HG02642 (cell line): Measurements from ENCODE around the gene USP13.

Source experiments
- ATAC-seq: cut with Tn5 transposase; IDR thresholded peaks from one replicate; pipeline ENCODE4 v1.9.1; 2021; ENCODE audit warnings: mild to moderate bottlenecking; ENCODE audit not compliant: unreplicated experiment, poor library complexity

The USP13 gene

DNA sequence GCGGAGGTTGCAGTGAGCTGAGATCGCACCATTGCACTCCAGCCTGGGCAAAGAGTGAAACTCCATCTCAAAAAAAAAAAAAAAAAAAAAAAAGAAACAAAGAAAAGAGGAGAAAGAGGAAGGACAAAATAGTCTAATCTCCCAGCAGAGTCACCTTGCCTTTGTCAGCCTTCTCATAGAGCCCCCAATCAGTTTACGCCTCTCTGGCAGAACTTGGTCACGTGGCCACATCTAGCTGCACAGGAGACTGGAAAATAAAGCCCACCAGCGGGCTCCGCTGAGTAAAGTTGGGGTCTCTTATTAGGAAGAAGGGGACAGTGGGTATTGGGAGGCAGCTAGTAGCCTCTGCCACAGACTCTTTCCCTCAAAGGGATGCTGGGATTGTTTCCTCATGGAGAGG is 41.9 kb downstream of the USP13 start:
- no peak for ATAC-seq

DNA sequence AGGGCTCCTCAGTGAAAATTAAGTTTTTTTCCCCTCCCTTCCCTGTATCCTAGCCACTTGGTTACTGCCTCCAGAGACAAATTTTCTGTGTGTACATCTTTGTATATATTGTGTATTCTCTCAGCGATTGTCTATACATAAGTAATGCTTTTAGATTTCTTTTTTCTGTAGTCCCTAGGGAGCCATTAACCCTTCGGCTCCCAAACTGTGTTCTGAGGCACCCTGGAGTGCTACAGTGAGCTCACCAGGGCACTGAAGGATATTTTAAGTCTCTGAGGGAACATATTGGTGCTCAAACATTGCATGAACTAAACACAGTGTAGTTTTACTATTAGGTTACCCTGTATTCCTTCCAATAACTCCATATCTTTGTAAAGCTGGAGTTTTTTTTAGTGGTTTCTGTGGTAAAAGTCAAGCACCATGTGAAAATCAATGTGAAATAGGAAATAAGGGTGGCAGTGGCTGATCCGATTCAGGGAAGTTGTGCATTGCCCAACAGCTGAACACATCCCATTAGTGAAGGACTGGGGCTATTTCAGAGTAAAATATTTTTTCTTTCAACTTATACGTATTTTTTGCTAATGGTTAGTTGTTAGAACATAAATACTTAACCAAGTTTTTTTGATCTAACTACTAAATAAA is 43.0 kb downstream of the USP13 start:
- no peak for ATAC-seq

DNA sequence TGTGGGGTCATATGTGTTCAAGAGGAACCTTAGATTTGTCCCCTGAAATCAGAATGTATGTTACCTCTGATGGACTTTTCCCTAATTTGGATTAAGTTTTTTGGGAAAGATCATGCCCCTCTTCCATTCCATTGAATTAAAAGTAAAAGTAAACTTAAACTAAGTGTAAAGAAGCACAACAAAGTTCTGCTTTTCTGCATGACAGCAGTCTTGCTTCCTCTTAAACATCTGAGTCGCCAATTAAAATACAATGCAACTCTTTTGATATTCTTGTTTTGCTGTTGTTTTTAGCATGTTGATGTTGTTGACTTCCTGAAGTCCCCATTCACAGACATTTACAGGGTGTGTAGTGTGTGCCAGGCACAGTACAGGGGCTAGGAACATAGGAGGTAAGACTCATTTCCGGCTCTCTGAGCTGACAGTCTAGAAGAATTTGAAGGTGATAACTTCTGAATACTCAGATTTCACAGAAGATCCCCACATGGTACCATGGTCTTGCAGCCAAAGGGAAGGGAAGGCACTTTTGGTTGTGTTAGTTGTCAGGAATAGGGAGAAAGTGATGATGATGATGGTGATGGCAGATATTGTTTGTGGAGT is 45.0 kb downstream of the USP13 start:
- no peak for ATAC-seq

GRCh38 chr3:179700716-179701115 is 47.9 kb downstream of the USP13 start:
- ATAC-seq, result no peak

DNA sequence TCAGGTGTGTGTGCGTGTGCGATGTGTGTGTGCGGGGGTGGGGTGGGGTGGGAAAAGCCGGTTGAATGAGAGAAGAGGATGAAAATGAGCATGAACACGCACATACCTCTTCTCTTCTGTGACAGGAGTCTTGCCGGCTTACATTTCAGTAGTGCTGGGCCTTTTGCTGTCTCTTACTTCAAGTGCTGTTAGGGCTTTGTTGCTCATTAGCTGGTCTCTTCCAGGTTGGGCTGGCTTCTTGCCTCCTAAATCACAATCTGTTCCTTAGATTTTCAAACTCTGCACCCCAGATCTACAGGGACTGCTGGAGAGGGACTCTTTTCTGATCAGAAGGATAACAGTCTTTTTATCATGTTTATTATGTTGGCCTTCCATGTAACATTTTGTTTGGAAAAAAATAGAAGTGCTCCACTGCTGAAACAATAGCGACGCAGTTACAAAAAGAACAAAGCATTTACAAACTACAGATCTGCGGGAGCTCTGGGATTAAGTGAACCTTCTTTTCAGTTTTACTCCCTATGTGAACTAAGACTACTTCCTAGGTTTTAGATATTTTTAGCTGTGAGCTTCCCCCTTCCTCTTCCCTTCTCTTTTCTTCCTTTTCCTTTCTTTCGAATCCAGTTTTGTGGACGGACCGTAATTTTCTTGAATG is 48.5 kb downstream of the USP13 start:
- no peak for ATAC-seq

GRCh38 chr3:179702271-179702947 is 49.6 kb downstream of the USP13 start:
- no peak for ATAC-seq

DNA sequence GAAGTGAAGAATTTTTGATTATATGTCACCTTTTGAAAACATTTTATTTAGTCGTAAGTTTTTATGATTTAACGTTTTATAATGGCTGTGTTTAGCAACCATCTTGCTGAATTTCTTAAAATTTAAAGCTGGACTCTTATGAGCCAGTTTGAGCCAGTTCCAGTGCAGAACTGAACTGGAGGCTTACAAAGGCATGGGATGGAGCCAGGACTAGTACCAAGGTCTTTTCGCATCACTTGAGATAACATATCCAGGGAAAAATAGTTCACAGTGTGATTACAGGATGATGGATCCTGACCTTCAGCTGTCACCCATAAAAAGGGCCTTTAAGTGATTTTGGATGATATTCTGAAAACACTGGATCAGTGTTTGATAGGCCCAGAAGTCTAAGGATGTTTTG is 51.0 kb downstream of the USP13 start:
- no peak for ATAC-seq

DNA sequence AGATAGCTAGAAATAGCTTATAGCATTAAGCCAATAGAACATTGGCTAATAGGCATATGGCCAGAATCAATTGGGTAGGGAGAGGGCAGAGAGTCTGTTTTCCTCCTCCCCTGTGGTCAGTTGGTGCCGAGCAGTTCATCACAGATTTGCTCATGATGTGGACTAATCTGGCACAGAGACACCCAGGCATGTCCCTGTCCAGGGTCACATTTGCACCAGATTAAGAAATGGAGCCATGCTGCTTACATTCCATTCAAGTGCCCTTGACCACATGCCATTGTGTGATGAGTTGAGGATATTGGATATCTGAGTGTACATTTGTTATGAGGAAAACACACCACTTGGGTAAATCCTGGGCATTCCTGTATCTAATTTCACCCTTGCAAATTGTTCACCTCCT is 53.4 kb downstream of the USP13 start:
- ATAC-seq, result no peak

DNA sequence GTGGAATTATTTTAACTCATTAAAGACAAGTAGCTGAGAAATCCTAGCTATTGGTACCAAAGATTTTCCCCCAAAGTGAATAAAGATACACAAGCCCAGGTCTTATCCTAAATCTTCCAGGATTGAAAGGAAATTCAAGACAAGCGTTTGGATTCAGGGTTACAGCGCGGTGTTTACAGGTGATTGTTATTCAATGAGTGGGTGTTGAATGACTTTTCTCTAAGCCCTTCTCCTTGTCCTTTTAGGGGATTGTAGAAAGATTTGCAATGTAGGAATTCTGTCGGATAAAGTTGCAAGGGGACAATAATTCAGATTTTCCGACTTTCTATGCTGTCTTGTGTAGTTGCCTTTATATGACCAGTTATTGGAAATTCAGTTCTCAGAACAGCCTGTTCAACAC is 57.2 kb downstream of the USP13 start:
- ATAC-seq, result no peak

- no peak for ATAC-seq
These were observed 60.8 kb downstream of the USP13 start for GRCh38 chr3:179713643-179714090.

GRCh38 chr3:179715582-179715981 is 62.7 kb downstream of the USP13 start:
- ATAC-seq, result no peak

- no peak for ATAC-seq
These were observed 63.4 kb downstream of the USP13 start for GRCh38 chr3:179716226-179716625.

GRCh38 chr3:179716811-179717210 is 64.0 kb downstream of the USP13 start:
- ATAC-seq, result no peak

GRCh38 chr3:179717219-179717618 is 64.4 kb downstream of the USP13 start:
- ATAC-seq, result no peak

- no peak for ATAC-seq
These were observed 66.4 kb downstream of the USP13 start for GRCh38 chr3:179719048-179719734.

GRCh38 chr3:179720196-179720595 is 67.4 kb downstream of the USP13 start:
- no peak for ATAC-seq

- no peak for ATAC-seq
These were observed 70.8 kb downstream of the USP13 start for GRCh38 chr3:179723617-179724016.

DNA sequence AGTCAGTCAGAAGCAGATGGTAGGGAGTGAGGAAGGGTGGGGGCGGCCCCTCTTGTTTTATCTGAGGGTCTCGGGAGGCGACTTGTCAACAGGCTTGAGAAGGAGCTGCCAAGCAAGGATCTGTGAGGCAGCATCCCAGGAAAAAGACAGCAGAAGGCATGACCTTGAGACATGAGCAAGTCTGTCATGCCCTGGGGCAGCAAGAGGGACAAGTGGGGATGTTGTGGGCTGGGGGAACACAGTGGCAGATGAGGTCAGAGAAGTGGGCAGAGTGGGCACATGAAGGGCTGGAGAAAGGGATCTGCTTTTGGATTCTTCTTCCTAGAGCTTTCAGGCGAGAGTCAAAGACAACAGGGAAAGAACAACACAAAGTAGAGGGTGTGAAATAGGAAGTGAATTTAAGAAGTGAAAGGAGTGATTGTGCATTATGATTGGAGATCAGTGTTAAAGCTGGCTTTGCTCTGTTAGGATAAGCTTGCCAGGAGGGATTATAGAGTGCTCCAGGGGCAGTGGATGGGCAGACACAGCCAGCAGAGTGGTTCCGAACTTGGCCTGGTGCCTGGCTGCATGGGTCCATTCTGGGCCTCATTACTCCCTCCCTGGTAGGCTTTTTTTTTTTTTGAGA is 73.3 kb downstream of the USP13 start:
- no peak for ATAC-seq

- ATAC-seq, result no peak
These were observed 76.2 kb downstream of the USP13 start for GRCh38 chr3:179729086-179729485.

GRCh38 chr3:179729981-179730380 is 77.1 kb downstream of the USP13 start:
- ATAC-seq, result no peak
